HG03159 (cell line): ENCODE measurements around the gene ZNF536.
"Not testable (repeated sequence)": the region's sequence is repeated elsewhere in the genome, so short reads cannot be mapped to it uniquely, and the experiment has no call there.

ENCODE experiments used
- ATAC-seq: cut with Tn5 transposase; IDR thresholded peaks from one replicate; pipeline ENCODE4 v1.9.1; 2021; ENCODE audit warnings: mild to moderate bottlenecking, moderate library complexity; ENCODE audit not compliant: unreplicated experiment

ZNF536 gene

GRCh38 chr19:30473334-30473867, 101.2 kb downstream of the ZNF536 start:
- ATAC-seq = no peak

- no peak for ATAC-seq
Observed at GRCh38 chr19:30476997-30477396, 104.8 kb downstream of the ZNF536 start.

DNA sequence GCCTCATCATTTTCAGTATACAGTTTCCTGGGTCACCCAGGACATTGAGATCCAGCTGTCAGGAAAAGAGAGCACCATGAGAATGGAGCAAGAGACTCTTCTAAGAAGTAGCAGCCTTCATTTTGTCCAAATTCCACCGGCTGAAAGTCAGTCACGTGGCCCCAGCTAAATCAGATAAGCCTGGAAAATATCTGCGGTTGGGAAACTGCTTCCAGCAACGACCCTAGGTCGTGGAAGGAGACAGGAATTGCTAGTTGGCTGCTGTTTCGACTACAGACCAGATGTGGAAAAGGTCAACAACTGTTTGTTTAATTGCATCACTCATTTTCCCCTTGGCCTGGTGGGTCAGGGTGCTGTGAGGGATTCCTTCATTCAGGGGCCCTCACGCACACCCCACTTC, 107.0 kb downstream of the ZNF536 start:
- no peak for ATAC-seq

DNA sequence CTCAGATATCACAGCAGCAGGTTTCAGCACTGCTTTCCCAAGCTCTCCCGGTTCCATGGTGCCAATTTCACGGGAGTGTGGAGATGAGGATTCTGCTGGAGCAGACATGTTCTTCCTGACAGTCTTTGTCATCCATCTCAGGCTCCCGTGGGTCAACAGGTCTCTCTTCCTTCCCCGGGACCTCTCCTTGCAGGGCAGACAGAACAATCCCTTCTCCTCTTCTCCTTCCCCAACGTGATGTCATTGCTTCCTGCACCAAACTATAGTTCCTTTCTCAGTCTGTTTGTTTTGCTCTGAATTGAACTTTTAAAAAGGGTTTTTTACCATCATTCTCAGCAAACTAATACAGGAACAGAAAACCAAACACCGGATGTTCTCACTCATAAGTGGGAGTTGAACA, 107.9 kb downstream of the ZNF536 start:
- ATAC-seq = no peak

DNA sequence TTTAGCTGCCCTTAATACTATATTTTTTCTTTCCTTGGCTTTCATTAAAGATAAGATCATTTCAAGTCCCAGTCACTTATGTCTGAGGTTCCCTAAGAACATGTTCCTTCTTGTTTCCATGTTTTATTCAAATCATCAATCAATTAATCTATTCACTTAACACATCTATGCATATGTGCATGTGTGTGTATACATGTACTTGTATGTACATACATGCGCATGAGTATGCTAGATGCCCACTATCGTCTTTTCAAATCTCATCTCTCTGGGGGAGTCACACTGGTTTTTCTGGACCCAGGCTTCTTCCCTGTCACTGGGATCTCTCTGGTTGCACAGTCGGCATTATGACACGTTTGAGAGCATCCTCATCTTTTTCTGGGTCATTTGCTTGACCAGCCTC, 108.9 kb downstream of the ZNF536 start:
- no peak for ATAC-seq

- ATAC-seq = no peak
Observed at GRCh38 chr19:30481823-30482222, 109.6 kb downstream of the ZNF536 start.

DNA sequence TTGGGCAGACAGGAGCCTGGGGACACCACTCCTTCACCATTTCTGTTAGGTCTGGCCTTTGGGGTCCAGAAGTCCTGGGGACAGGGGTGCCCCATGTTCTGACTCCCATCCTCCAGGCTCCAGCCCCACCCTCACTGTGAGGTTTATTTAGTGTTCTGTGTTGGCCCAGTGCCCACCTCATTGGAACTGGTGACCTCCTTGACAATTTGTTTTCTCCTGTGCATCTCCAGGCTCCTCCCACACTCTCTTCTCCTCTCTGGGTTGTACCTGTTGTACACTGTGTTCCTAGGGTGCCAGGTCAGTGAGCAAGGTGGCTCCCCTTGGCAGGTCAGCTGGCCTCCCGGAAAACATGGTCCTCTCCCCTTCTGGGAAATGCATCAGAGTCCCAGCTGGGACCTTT, 110.8 kb downstream of the ZNF536 start:
- no peak for ATAC-seq

DNA sequence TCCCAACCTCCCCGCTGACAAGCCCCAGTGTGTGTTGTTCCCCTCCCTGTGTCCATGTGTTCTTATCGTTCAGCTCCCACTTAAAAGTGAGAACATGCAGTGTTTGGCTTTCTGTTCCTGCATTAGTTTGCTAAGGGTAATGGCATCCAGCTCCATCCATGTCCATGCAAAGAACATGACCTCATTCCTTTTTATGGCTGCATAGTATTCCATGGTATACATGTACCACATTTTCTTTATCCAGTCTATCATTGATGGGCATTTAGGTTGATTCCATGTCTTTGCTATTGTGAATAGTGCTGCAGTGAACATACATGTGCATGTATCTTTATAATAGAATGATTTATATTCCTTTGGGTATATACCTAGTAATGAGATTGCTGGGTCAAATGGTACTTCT, 114.1 kb downstream of the ZNF536 start:
- not testable (repeated sequence) for ATAC-seq

GRCh38 chr19:30487178-30487577, 115.0 kb downstream of the ZNF536 start:
- ATAC-seq = no peak

DNA sequence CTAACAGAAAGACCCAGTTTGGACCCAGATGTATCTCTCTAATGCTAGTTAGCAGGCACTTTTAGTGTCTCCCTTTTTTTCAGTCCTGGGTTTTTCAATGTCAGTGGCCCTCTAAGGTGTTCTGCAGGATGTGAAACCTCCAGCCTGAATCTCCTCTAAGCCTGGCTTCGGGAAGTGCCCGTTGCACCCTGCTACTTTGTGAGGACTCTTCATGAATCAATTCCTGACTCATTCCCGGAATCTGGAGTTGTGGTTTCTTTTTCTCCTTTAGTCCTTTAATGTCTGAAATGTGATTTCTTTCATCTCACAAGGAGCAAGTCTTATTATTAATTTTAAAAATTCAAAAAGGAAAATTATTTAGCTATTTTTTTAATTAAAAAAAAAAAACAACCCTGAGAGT, 116.0 kb downstream of the ZNF536 start:
- no peak for ATAC-seq

DNA sequence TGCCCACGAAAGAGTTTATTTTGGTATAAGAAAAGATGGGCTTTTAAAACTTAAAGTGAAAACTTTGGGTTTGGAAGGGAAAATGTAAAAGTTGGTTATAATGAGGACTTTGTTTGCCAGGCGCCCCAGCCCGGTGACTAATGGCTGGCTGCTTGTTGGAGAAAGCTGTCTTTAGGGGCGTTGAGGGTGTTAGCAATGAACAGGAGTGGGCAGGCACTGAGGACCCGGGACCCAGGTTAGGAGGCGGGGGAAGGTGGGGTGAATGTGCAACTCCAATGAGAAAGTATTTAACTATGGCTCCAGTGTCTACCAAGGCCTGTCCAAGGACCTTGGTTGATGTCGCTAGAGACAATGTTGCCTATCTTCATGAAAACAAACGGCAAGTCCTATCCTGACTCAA, 118.6 kb downstream of the ZNF536 start:
- ATAC-seq = no peak

DNA sequence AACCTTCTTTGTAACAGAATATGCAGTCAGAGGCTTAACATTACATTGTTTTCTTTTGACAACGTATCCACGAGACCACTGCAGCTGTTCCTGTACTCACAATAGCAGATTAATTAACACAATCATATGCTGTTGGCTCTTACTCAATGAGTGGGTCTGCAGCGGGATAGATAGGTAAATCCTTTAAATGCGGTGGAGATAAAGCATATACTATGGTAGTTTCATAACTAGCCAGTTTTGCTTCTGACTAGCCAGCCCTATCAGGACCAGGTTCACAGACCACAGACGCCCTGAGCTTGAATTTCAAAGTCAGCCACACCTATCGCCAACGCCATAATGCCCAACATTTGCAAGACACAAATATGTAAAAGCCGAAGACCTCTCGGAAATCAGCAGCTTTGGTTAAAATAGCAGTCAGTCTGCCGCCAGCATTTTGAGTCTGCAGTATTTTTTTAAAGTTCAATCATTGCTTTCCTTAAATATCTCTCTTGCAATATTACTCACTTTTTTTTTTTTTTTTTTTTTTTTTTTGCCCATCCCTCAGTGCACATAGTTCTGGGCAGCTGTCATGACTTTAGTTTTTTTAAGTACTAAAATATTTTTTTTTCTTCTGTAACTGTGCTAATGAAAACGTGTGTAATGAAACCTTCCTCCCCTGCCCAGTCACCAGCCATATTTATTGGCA, 120.5 kb downstream of the ZNF536 start:
- no peak for ATAC-seq

DNA sequence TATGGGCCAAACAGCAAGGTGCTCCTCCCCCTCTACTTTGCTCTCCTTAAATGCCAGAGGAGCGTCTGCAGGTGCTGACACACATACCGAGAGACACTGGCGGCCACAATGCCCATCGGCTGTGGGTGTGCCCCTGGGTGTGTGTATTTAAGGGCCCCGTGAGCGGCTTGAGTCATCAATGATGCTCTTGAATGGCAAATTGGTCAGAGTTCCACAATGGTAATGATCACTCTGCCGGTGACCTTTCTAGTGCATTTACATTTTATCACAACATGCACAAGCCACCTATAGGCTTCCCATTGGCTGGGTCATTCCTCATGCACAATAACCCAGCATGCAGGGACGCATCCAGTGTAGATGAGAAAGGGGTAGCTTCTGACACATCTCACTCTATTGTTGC, 124.8 kb downstream of the ZNF536 start:
- ATAC-seq = no peak

- ATAC-seq = not testable (repeated sequence)
Observed at GRCh38 chr19:30498085-30498484, 125.9 kb downstream of the ZNF536 start.

DNA sequence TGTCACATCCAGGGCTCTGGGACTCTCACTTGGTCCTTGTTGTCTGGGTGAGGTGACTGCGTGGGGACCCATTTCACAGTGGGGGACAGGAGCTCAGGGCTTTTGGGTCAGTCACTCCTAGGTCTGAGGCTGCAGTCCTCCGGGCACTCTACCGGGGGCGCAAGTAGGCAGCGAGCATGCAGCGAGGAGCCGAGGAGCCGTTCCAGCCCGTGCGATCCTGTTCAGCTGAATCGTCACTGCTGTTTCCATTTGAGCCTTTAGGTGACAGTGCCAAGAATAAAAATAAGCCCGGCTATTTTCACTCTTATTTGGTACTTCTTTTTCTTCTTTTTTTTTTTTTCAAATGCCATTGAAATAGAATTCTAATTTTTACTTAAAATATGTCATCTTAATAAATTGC, 126.5 kb downstream of the ZNF536 start:
- ATAC-seq = no peak

DNA sequence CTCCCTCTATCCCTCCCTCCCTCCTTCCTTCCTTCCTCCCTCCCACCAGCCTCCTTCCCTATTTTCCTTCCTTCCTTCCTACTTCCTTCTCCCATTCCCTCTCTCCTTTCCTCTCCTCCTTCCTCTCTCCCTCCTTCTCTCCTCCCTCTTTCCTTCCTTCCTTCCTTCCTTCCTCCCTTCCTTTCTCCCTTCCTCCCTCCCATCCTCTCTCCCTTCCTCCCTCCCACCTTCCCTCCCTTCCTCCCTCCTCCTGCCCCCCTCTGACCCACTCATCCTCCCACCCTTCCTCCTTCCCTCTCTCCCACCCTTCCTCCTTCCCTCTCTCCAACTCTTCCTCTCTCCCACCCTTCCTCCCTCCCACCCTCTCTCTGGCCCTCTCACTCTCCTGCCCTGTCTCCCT, 132.1 kb downstream of the ZNF536 start:
- ATAC-seq = no peak

GRCh38 chr19:30512176-30513081, 140.2 kb downstream of the ZNF536 start:
- ATAC-seq = no peak

DNA sequence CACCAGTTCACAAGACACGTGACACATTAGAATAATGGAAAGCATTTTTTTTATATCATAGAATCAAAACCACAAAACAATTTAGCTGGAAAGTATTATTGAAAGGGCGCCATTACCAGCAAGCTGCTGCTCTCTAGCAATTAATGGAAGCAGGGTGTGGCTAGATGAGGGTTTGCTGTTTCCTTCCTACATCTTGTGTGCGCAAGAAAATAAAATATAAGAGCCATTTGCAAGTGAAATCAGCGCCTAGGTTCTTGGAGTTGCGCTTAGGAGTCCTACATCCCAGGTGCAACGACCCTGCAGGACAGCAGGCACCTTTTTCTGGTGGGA, 140.9 kb downstream of the ZNF536 start:
- ATAC-seq = no peak

- ATAC-seq = no peak
Observed at GRCh38 chr19:30516111-30516510, 143.9 kb downstream of the ZNF536 start.

- ATAC-seq = no peak
Observed at GRCh38 chr19:30516531-30516930, 144.3 kb downstream of the ZNF536 start.

GRCh38 chr19:30518965-30519606, 146.9 kb downstream of the ZNF536 start:
- ATAC-seq = no peak
